ENCODE measurements around the gene PPFIA3.

PPFIA3 gene

GRCh38 chr19:49107625-49108459 lies 11.5 kb upstream of the PPFIA3 start:
- H3K27me3 ChIP-seq (ENCODE audit: control insufficient read depth, insufficient read depth, low read length) = no peaks in the 10 kb centered on the region
- H3K4me1 ChIP-seq (ENCODE audit: control insufficient read depth, insufficient read depth, low read length) = no peaks in the 10 kb centered on the region
- H3K9me3 ChIP-seq (ENCODE audit: control insufficient read depth, low read length) = no peaks in the 10 kb centered on the region
- no peak overlapping the region for H3K9ac ChIP-seq (ENCODE audit: low read length)
- H3K4me3 ChIP-seq (ENCODE audit: low read length) = no peak overlapping the region
- H3K36me3 ChIP-seq (ENCODE audit: control insufficient read depth, insufficient read depth, low read length) = peaks cover 22% of the 10 kb centered on the region

- no peak overlapping the region for H3K9ac ChIP-seq (ENCODE audit: low read length)
These were observed 10.3 kb upstream of the PPFIA3 start for GRCh38 chr19:49109051-49109450.

DNA sequence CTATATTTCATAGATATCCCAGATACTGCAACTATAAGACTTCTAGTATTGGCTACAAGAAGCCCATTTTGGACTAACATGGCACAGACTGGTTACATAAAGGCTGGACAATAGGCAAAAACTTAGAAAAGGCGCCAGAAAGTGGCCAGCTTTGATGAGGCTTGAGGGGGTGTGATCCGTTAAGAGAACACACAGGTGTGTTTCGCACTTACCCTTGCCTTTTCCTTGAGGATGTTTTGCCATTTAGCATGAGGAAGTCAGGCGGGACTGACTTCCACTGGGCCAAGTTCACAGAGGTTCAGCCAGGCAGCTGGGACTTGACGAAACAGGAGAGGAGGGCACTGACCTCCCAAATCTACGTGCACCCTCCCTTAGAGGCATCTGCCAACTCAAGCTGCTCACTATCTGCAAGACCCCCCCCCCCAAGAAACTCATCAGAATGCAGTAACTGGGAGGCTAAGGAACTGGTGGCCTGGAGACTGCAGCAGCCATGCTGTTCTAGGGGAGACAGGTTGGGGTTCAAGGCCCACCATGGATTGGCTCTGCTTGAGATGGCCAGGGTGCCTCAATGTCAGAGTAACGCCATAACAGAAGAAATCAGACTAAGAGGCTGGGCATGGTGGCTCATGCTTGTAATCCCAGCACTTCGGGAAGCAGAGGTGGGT lies 9.6 kb upstream of the PPFIA3 start:
- no peak overlapping the region for H3K4me3 ChIP-seq (ENCODE audit: low read length)
- no peaks in the 10 kb centered on the region for H3K9me3 ChIP-seq (ENCODE audit: control insufficient read depth, low read length)
- H3K27me3 ChIP-seq (ENCODE audit: control insufficient read depth, insufficient read depth, low read length) = no peaks in the 10 kb centered on the region
- H3K36me3 ChIP-seq (ENCODE audit: control insufficient read depth, insufficient read depth, low read length) = peaks cover 19% of the 10 kb centered on the region
- H3K9ac ChIP-seq (ENCODE audit: low read length) = no peak overlapping the region
- peaks cover 5% of the 10 kb centered on the region for H3K4me1 ChIP-seq (ENCODE audit: control insufficient read depth, insufficient read depth, low read length)

More at GRCh38 chr19:49109051-49109450, 10.3 kb upstream of the PPFIA3 start:
- Histone ChIP-seq H3K4me1 (ENCODE audit: control insufficient read depth, insufficient read depth, low read length) (peaks cover 5% of the 10 kb centered on the region), H3K9me3 (ENCODE audit: control insufficient read depth, low read length) (no peaks in the 10 kb centered on the region), H3K27me3 (ENCODE audit: control insufficient read depth, insufficient read depth, low read length) (no peaks in the 10 kb centered on the region), H3K4me3 (ENCODE audit: low read length) (no peak overlapping the region), H3K36me3 (ENCODE audit: control insufficient read depth, insufficient read depth, low read length) (peaks cover 22% of the 10 kb centered on the region)

GRCh38 chr19:49110567-49110966 lies 8.8 kb upstream of the PPFIA3 start:
- Histone ChIP-seq H3K36me3 (ENCODE audit: control insufficient read depth, insufficient read depth, low read length) (peaks cover 16% of the 10 kb centered on the region), H3K4me1 (ENCODE audit: control insufficient read depth, insufficient read depth, low read length) (peaks cover 9% of the 10 kb centered on the region), H3K9ac (ENCODE audit: low read length) (no peak overlapping the region), H3K4me3 (ENCODE audit: low read length) (no peak overlapping the region), H3K27me3 (ENCODE audit: control insufficient read depth, insufficient read depth, low read length) (no peaks in the 10 kb centered on the region), H3K9me3 (ENCODE audit: control insufficient read depth, low read length) (no peaks in the 10 kb centered on the region)

GRCh38 chr19:49111218-49111998 lies 7.9 kb upstream of the PPFIA3 start:
- Histone ChIP-seq H3K9ac (ENCODE audit: low read length) (no peak overlapping the region), H3K4me1 (ENCODE audit: control insufficient read depth, insufficient read depth, low read length) (peaks cover 9% of the 10 kb centered on the region), H3K36me3 (ENCODE audit: control insufficient read depth, insufficient read depth, low read length) (peaks cover 16% of the 10 kb centered on the region), H3K4me3 (ENCODE audit: low read length) (no peak overlapping the region), H3K9me3 (ENCODE audit: control insufficient read depth, low read length) (no peaks in the 10 kb centered on the region), H3K27me3 (ENCODE audit: control insufficient read depth, insufficient read depth, low read length) (no peaks in the 10 kb centered on the region)

- H3K27me3 ChIP-seq (ENCODE audit: control insufficient read depth, insufficient read depth, low read length) = no peaks in the 10 kb centered on the region
- peaks cover 19% of the 10 kb centered on the region for H3K4me1 ChIP-seq (ENCODE audit: control insufficient read depth, insufficient read depth, low read length)
- H3K9me3 ChIP-seq (ENCODE audit: control insufficient read depth, low read length) = no peaks in the 10 kb centered on the region
- peak within 1 kb of the TSS; percentile 49 for H3K9ac ChIP-seq (ENCODE audit: low read length)
- peak within 1 kb of the TSS; percentile 40 for H3K4me3 ChIP-seq (ENCODE audit: low read length)
- H3K36me3 ChIP-seq (ENCODE audit: control insufficient read depth, insufficient read depth, low read length) = peaks cover 3% of the 10 kb centered on the region
These were observed 5.3 kb upstream of the PPFIA3 start, which contains the start of gene LIN7B for GRCh38 chr19:49113762-49114629. TSS of gene LIN7B (plus strand) at chr19:49114370. CDS start at chr19:49114405, 35 bp downstream.

GRCh38 chr19:49114630-49115363 lies 4.5 kb upstream of the PPFIA3 start:
- no peaks in the 10 kb centered on the region for H3K27me3 ChIP-seq (ENCODE audit: control insufficient read depth, insufficient read depth, low read length)
- no peaks in the 10 kb centered on the region for H3K36me3 ChIP-seq (ENCODE audit: control insufficient read depth, insufficient read depth, low read length)
- peak overlapping the region; percentile 41 for H3K9ac ChIP-seq (ENCODE audit: low read length)
- H3K4me1 ChIP-seq (ENCODE audit: control insufficient read depth, insufficient read depth, low read length) = peaks cover 22% of the 10 kb centered on the region
- H3K4me3 ChIP-seq (ENCODE audit: low read length) = peak overlapping the region; percentile 28
- no peaks in the 10 kb centered on the region for H3K9me3 ChIP-seq (ENCODE audit: control insufficient read depth, low read length)

DNA sequence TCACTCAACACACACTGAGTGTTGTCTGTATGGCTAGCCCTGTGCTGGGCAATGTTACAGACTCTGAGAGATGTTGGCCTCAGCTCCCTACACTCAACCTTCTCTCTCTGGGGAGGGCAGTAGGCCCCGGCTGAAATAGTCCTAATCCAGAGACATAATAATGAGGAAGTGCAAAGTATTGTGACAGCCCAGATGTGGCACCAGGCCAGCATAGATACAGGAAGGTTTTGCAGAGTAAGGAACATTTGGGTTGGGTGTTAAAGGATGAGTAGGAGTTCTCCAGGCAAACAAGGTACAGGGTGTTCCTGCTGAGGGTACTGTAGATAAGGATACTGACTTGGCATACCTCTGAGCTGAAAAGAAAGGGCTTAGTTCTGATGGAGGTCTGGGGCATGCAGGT lies 2.8 kb upstream of the PPFIA3 start:
- no peaks in the 10 kb centered on the region for H3K9me3 ChIP-seq (ENCODE audit: control insufficient read depth, low read length)
- H3K27me3 ChIP-seq (ENCODE audit: control insufficient read depth, insufficient read depth, low read length) = peaks cover 8% of the 10 kb centered on the region
- no peak overlapping the region for H3K4me3 ChIP-seq (ENCODE audit: low read length)
- peaks cover 30% of the 10 kb centered on the region for H3K4me1 ChIP-seq (ENCODE audit: control insufficient read depth, insufficient read depth, low read length)
- no peak overlapping the region for H3K9ac ChIP-seq (ENCODE audit: low read length)
- H3K36me3 ChIP-seq (ENCODE audit: control insufficient read depth, insufficient read depth, low read length) = no peaks in the 10 kb centered on the region

- no peaks in the 10 kb centered on the region for H3K36me3 ChIP-seq (ENCODE audit: control insufficient read depth, insufficient read depth, low read length)
- peak overlapping the region; percentile 5 for H3K4me3 ChIP-seq (ENCODE audit: low read length)
- H3K9me3 ChIP-seq (ENCODE audit: control insufficient read depth, low read length) = no peaks in the 10 kb centered on the region
- H3K9ac ChIP-seq (ENCODE audit: low read length) = peak overlapping the region; percentile 82
- H3K4me1 ChIP-seq (ENCODE audit: control insufficient read depth, insufficient read depth, low read length) = peaks cover 30% of the 10 kb centered on the region
- peaks cover 8% of the 10 kb centered on the region for H3K27me3 ChIP-seq (ENCODE audit: control insufficient read depth, insufficient read depth, low read length)
These were observed 1.4 kb upstream of the PPFIA3 start for GRCh38 chr19:49117677-49118564.
